Measurements from ENCODE around the gene TASP1. TPM values are rescaled to one million over a fixed set of nuclear protein-coding genes. Genes with fewer than 3 reads are reported as not detected.
"Not testable (repeated sequence)": the region's sequence is repeated elsewhere in the genome, so short reads cannot be mapped to it uniquely, and the experiment has no call there.

TASP1 gene
- total RNA-seq, 1 experiment from 2014 or later, result 25.9 TPM

- H3K27ac ChIP-seq, result no peak overlapping the region
- TF ChIP-seq CTCF (conservative IDR thresholded peaks at IDR 0.05) (no peak), EZH2 (IDR thresholded peaks at IDR 0.05; ENCODE audit: low read depth) (no peak)
- POLR2A ChIA-PET (ENCODE audit: unreplicated experiment), result no interaction called here
- intact Hi-C loops (cut with micrococcal nuclease; ENCODE audit: unreplicated experiment), result no loop called here
- DNase-seq, result no peak
- H3K9me3 ChIP-seq (ENCODE audit: insufficient read depth, low read depth), result no peaks in the 10 kb centered on the region; the same call in 1 of the 2 replicates
- no peaks in the 10 kb centered on the region for H3K9me2 ChIP-seq (ENCODE audit: insufficient read depth)
- CTCF ChIA-PET, result no interaction called here
- no peaks in the 10 kb centered on the region for H3K27me3 ChIP-seq (ENCODE audit: insufficient read depth, low read depth)
- no peak overlapping the region for H2AFZ ChIP-seq
- no peaks in the 10 kb centered on the region for H3K79me2 ChIP-seq (ENCODE audit: low read depth)
- no peaks in the 10 kb centered on the region for H3K4me1 ChIP-seq (replicated peaks; ENCODE audit: insufficient read depth)
- H3K4me3 ChIP-seq, result no peak overlapping the region
- H4K20me1 ChIP-seq (ENCODE audit: insufficient read depth), result no peaks in the 10 kb centered on the region
- H3K4me2 ChIP-seq, result no peak overlapping the region
- no peaks in the 10 kb centered on the region for H3K36me3 ChIP-seq (ENCODE audit: low read depth)
- no TSS peak for BruUV-seq (replicated peaks)
- H3F3A ChIP-seq (ENCODE audit: insufficient read depth, low read depth), result no peaks in the 10 kb centered on the region
Observed at GRCh38 chr20:13384132-13384531, 254.6 kb downstream of the TASP1 start.

GRCh38 chr20:13382786-13383185 lies 255.9 kb downstream of the TASP1 start:
- no peaks in the 10 kb centered on the region; the same call in 1 of the 2 replicates for H3K9me3 ChIP-seq (ENCODE audit: insufficient read depth, low read depth)
- H3K4me2 ChIP-seq, result no peak overlapping the region
- no peak overlapping the region for H2AFZ ChIP-seq
- POLR2A ChIA-PET (ENCODE audit: unreplicated experiment), result no interaction called here
- H3K4me3 ChIP-seq, result no peak overlapping the region
- H3K27ac ChIP-seq, result no peak overlapping the region
- CTCF ChIA-PET, result no interaction called here
- DNase-seq, result no peak
- H3K36me3 ChIP-seq (ENCODE audit: low read depth), result no peaks in the 10 kb centered on the region
- intact Hi-C loops (cut with micrococcal nuclease; ENCODE audit: unreplicated experiment), result no loop called here
- H4K20me1 ChIP-seq (ENCODE audit: insufficient read depth), result no peaks in the 10 kb centered on the region
- H3F3A ChIP-seq (ENCODE audit: insufficient read depth, low read depth), result no peaks in the 10 kb centered on the region
- H3K27me3 ChIP-seq (ENCODE audit: insufficient read depth, low read depth), result no peaks in the 10 kb centered on the region
- no peaks in the 10 kb centered on the region for H3K9me2 ChIP-seq (ENCODE audit: insufficient read depth)
- H3K4me1 ChIP-seq (replicated peaks; ENCODE audit: insufficient read depth), result no peaks in the 10 kb centered on the region
- no peak for TF ChIP-seq CTCF (conservative IDR thresholded peaks at IDR 0.05)
- TF ChIP-seq EZH2 (IDR thresholded peaks at IDR 0.05; ENCODE audit: low read depth), result no peak
- no TSS peak for BruUV-seq (replicated peaks)
- H3K79me2 ChIP-seq (ENCODE audit: low read depth), result no peaks in the 10 kb centered on the region

GRCh38 chr20:13380497-13381229 lies 258.1 kb downstream of the TASP1 start:
- BruUV-seq (replicated peaks); H3K79me2 ChIP-seq (ENCODE audit: low read depth); POLR2A ChIA-PET (ENCODE audit: unreplicated experiment); H4K20me1 ChIP-seq (ENCODE audit: insufficient read depth); H3F3A ChIP-seq (ENCODE audit: insufficient read depth, low read depth); H3K4me1 ChIP-seq (replicated peaks; ENCODE audit: insufficient read depth); intact Hi-C loops (cut with micrococcal nuclease; ENCODE audit: unreplicated experiment); H3K36me3 ChIP-seq (ENCODE audit: low read depth); H3K4me2 ChIP-seq; CTCF ChIA-PET; H3K9me3 ChIP-seq (ENCODE audit: insufficient read depth, low read depth); H3K4me3 ChIP-seq; DNase-seq; H2AFZ ChIP-seq; H3K27ac ChIP-seq; H3K9me2 ChIP-seq (ENCODE audit: insufficient read depth); H3K27me3 ChIP-seq (ENCODE audit: insufficient read depth, low read depth): not testable (repeated sequence)

- Histone ChIP-seq H3K9me2 (ENCODE audit: insufficient read depth) (peaks cover 7% of the 10 kb centered on the region), H2AFZ (no peak overlapping the region), H3F3A (ENCODE audit: insufficient read depth, low read depth) (no peaks in the 10 kb centered on the region), H3K27me3 (ENCODE audit: insufficient read depth, low read depth) (no peaks in the 10 kb centered on the region), H3K79me2 (ENCODE audit: low read depth) (no peaks in the 10 kb centered on the region), H3K36me3 (ENCODE audit: low read depth) (no peaks in the 10 kb centered on the region), H3K4me2 (no peak overlapping the region), H3K4me3 (no peak overlapping the region), H4K20me1 (ENCODE audit: insufficient read depth) (no peaks in the 10 kb centered on the region), H3K9me3 (ENCODE audit: insufficient read depth, low read depth) (peaks cover 12% of the 10 kb centered on the region), H3K27ac (no peak overlapping the region), H3K4me1 (replicated peaks; ENCODE audit: insufficient read depth) (no peaks in the 10 kb centered on the region)
- TF ChIP-seq EZH2 (IDR thresholded peaks at IDR 0.05; ENCODE audit: low read depth), result no peak
- no peak for TF ChIP-seq CTCF (conservative IDR thresholded peaks at IDR 0.05)
- ChIA-PET POLR2A (ENCODE audit: unreplicated experiment) (no interaction called here), CTCF (no interaction called here)
- no peak for DNase-seq
- intact Hi-C loops (cut with micrococcal nuclease; ENCODE audit: unreplicated experiment), result no loop called here
- no TSS peak for BruUV-seq (replicated peaks)
Observed at GRCh38 chr20:13373400-13373799, 265.3 kb downstream of the TASP1 start.

All from PC-9 (cell line).